HTR-8/SVneo (cell line): ENCODE results near the gene CAP2.

Source experiments
- DNase-seq: peaks from one replicate; pipeline ENCODE4 v3.0.0; 2011; ENCODE audit warnings: low spot score, mixed read lengths; ENCODE audit not compliant: insufficient read length
- FAIRE-seq: peaks from 2 replicates; lab custom pipeline; 2011; peaks lifted over from hg19 to GRCh38; lab: Jason Lieb, UNC

CAP2 gene

GRCh38 chr6:17469006-17469832, 75.8 kb downstream of the CAP2 start:
- FAIRE-seq (peak; percentile 85), DNase-seq (no peak)

GRCh38 chr6:17470202-17470937, 77.0 kb downstream of the CAP2 start:
- FAIRE-seq (no peak), DNase-seq (no peak)

- DNase-seq (no peak), FAIRE-seq (no peak)
Measured at GRCh38 chr6:17470938-17471327, 77.5 kb downstream of the CAP2 start.

DNA sequence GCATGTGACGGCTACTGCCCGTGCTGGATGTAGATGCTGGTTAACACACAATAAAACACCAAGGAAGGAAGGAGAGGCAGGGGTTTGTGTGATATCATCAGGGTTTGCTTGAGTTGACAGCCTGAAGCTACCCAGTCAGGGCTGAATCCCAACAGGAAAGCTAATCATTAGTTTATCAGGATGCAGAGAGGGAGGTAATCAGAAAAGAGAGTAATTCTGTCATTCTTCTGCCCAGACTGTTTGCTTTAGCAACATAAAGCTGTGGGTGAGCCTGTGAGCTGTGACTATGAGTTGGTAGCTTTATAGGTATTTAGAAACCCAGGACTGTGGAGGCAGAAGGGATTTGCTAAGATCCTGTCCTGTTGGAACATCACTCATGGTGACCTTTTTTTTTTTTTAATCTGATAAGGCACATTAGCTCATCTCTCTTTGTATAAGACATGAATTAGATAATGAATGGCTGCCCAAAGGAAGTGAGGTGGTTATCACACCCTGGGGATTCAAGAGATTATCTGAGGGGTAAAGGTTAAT, 79.3 kb downstream of the CAP2 start:
- peak; percentile 28 for FAIRE-seq
- DNase-seq = no peak

- FAIRE-seq = no peak
- no peak for DNase-seq
Measured at GRCh38 chr6:17473554-17473953, 80.2 kb downstream of the CAP2 start.

DNA sequence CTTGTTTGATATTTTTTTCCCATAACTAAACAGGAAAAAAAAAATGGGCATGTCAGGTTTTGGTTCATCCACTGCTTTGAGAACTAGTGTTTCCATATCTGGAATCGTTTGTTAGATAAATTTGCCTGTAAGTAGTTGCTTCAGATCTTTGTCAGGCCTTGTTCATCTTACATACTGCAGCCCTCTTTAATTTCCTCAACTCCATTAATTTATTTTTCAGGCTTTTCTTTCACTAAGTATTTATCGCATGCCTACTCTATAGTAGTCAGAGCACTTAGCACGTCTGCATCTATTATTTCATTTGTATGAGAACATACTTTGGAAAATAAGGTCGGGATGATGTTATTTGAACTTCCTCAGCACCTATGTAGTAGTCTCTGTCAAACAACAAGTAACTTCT, 80.9 kb downstream of the CAP2 start:
- DNase-seq = no peak
- FAIRE-seq = no peak

DNA sequence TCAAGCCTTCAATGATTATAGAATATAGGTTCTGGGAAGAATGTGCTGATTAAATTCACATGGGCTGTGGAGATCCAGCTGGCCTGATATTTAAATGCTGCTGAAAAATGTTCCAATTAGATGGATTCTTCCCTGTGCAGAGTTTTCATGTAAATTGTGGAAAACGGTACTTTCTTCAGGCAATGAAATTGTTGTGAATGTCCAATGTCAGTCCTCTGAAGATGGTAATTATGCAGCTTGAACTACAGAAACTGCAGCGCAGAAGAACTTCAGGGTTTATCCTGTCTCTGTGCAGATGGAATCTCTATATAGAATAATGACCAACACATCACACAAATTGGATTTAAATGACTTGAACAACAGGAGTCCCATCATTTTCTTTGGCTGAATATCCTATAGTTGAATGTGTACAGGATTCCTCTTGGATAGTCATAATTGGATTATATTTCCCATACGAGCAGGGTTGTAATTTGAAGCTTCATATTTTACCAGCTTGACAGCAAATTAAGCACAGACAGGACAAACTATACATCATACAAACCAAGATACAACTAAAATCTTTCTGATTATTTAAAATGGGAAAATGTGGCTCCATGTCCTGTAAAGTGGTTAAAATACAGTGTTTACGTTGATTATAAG, 82.3 kb downstream of the CAP2 start:
- DNase-seq (no peak), FAIRE-seq (no peak)

- no peak for FAIRE-seq
- DNase-seq = no peak
Measured at GRCh38 chr6:17476511-17476910, 83.1 kb downstream of the CAP2 start.

- FAIRE-seq = no peak
- no peak for DNase-seq
Measured at GRCh38 chr6:17477356-17477755, 84.0 kb downstream of the CAP2 start.

GRCh38 chr6:17478223-17478907, 85.0 kb downstream of the CAP2 start:
- no peak for FAIRE-seq
- no peak for DNase-seq

GRCh38 chr6:17478946-17479345, 85.6 kb downstream of the CAP2 start:
- FAIRE-seq = no peak
- DNase-seq = no peak

- FAIRE-seq (no peak), DNase-seq (no peak)
Measured at GRCh38 chr6:17480476-17480875, 87.1 kb downstream of the CAP2 start.

DNA sequence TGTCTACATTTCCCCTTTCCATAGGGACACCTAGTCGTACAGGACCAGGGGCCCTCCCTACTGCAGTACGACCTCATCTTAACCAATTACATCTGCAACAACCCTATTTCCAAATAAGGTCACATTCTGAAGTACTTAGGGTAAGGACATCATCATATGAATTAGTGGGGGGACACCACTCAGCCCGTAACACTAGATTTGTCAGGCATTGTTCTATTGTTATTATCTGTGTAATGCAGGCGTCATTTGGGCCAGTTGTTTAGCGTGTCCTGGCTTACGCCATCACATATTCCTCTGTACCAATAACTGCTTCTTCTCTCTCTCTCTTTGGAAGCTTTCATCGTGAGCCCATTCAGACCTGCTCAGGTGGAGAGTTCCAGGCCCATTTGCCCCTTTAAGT, 89.3 kb downstream of the CAP2 start:
- no peak for FAIRE-seq

DNA sequence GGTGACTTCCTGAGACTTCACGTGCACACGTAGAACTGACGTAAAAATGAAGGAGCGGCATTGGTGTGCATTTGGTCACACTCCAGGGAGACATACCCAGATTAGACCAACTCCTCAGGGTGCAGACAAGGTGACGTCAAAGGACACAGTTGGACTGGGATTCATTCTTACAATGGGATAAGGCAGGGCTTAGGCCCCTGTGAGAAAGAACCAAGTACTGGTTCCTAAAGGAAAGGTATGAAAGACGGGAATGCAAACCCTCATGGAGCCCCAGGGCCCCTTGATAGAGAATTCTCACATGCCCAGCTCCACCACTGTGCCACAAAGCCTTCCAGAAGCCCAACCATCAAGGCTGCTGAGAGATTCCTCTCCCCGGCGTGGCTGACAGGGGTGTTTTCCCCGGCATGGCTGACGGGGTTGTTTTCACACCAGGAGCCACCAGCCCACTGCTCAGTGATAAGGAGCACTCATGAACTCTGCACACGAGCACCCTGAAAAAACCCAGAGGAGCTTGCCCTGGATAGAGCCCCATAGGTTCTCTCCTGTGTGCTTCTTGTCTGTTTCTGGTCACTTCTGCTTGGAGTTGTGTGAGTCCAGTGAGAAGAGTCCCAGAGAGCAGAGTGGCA, 90.1 kb downstream of the CAP2 start:
- FAIRE-seq = no peak

More for the DNA sequence above, 89.3 kb downstream of the CAP2 start:
- no peak for DNase-seq

GRCh38 chr6:17484201-17484849, 90.9 kb downstream of the CAP2 start:
- DNase-seq = no peak
- no peak for FAIRE-seq

More for the DNA sequence above, 90.1 kb downstream of the CAP2 start:
- DNase-seq = no peak

DNA sequence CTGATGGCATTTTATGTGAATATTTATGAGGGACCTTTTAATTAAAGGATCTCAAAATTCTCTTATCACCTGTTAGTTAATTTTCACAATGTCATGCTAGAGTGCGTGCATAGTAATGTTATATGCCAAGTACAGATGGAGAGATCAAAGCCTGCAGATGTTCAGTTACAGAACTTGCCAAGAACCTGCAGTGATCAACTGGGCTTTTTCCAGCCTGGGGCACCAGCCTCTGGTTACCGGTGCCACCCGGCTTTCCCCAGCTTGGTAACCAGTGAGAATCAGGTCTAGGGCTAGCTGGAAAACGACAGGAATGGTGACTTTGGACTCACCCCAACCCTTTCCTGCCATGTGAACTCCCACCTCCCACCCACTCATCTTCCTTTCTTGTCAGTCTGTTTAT, 91.8 kb downstream of the CAP2 start:
- FAIRE-seq (no peak), DNase-seq (no peak)

GRCh38 chr6:17485946-17486345, 92.6 kb downstream of the CAP2 start:
- FAIRE-seq (no peak), DNase-seq (no peak)

DNA sequence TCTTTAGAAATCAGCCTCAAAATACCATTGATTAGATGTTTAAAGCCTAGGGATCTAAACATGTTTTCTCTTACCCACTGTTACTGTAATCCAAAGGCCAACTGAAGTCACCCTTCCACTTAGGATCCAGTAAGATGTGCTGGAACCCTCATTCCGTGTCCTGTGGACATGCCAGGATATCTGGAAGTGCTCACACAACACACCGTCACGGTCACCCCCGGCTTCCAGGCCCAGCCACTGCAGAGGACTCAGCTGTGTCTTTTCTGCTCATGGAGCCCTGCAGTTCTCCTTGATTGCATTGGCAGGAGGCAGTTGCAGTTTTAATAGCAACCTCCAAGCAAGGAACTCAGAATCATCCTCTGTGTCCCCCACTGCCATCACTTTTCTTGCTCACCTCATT, 93.3 kb downstream of the CAP2 start:
- DNase-seq (no peak), FAIRE-seq (no peak)

- no peak for FAIRE-seq
Measured at GRCh38 chr6:17490724-17491123, 97.3 kb downstream of the CAP2 start.

More at GRCh38 chr6:17490724-17491123, 97.3 kb downstream of the CAP2 start:
- no peak for DNase-seq
